Neural cell (in vitro differentiated cells): ENCODE results near the gene CIROP. TPM values are rescaled to one million over a fixed set of nuclear protein-coding genes. Genes with fewer than 3 reads are reported as not detected.

Source experiments
- H2AFZ ChIP-seq: fragments of 200-600, 300-800 bp; sonication (generic), shearing (Covaris generic); 2 replicates; pipeline ENCODE4 v1.6.0; 2014; ENCODE audit warnings: low read depth, mild to moderate bottlenecking, antibody characterized with exemption, low read length, moderate library complexity
- H3F3A ChIP-seq: fragments of 200-600 bp; shearing (Covaris generic); 2 replicates; pipeline ENCODE4 v1.6.1; 2016; ENCODE audit warnings: mild to moderate bottlenecking, moderate library complexity, mixed read lengths, antibody characterized with exemption, low read length; ENCODE audit not compliant: insufficient read depth, poor library complexity, severe bottlenecking
- H3K27ac ChIP-seq: fragments of 200-600, 300-800 bp; sonication (generic), shearing (Covaris generic); 2 replicates; pipeline ENCODE4 v1.5.1; 2014; ENCODE audit warnings: mild to moderate bottlenecking, low read length, moderate library complexity
- H3K27me3 ChIP-seq: fragments of 300-800, 200-600 bp; sonication (generic), shearing (Covaris generic); 2 replicates; pipeline ENCODE4 v1.6.0; 2014; ENCODE audit warnings: mild to moderate bottlenecking, low read depth, low read length, moderate library complexity; ENCODE audit not compliant: insufficient read depth
- H3K36me3 ChIP-seq: fragments of 300-800, 200-600 bp; sonication (generic), shearing (Covaris generic); 2 replicates; pipeline ENCODE4 v1.5.1; 2014; ENCODE audit warnings: mild to moderate bottlenecking, antibody characterized with exemption, low read length, moderate library complexity; ENCODE audit not compliant: insufficient read depth
- H3K4me2 ChIP-seq: fragments of 300-800, 200-600 bp; sonication (generic), shearing (Covaris generic); 2 replicates; pipeline ENCODE4 v1.6.0; 2014; ENCODE audit warnings: mild to moderate bottlenecking, low read length
- H3K4me3 ChIP-seq: fragments of 300-800, 200-600 bp; sonication (generic), shearing (Covaris generic); 2 replicates; pipeline ENCODE4 v1.5.1; 2014; ENCODE audit warnings: mild to moderate bottlenecking, low read length, moderate library complexity
- H3K79me2 ChIP-seq: fragments of 200-600 bp; shearing (Covaris generic); replicated peaks from 2 replicates; pipeline ENCODE4 v1.6.0; 2014; ENCODE audit warnings: mild to moderate bottlenecking, low read length, moderate library complexity; ENCODE audit not compliant: insufficient read depth
- H3K9ac ChIP-seq: fragments of 300-800, 200-600 bp; sonication (generic), shearing (Covaris generic); 2 replicates; pipeline ENCODE4 v1.6.1; 2016; ENCODE audit warnings: mild to moderate bottlenecking, low read length, mixed read lengths
- H3K9me2 ChIP-seq: fragments of 200-600 bp; shearing (Covaris generic); 2 replicates; pipeline ENCODE4 v1.6.1; 2016; ENCODE audit warnings: mild to moderate bottlenecking, low read length, mixed read lengths; ENCODE audit not compliant: insufficient read depth
- H3K9me3 ChIP-seq: fragments of 200-600, 300-800 bp; sonication (generic), shearing (Covaris generic); 2 replicates; pipeline ENCODE4 v1.6.1; 2016; ENCODE audit warnings: mild to moderate bottlenecking, mixed run types, low read length, moderate library complexity, mixed read lengths
- H4K20me1 ChIP-seq: fragments of 200-600 bp; shearing (Covaris generic); 2 replicates; pipeline ENCODE4 v1.6.1; 2016; ENCODE audit warnings: mild to moderate bottlenecking, mixed run types; ENCODE audit not compliant: insufficient read depth
- CTCF ChIP-seq: fragments of 450-650 bp; IDR thresholded peaks from 2 replicates; pipeline ENCODE4 v1.5.1; 2014; ENCODE audit warnings: antibody characterized with exemption, mild to moderate bottlenecking, moderate library complexity; ENCODE audit not compliant: poor library complexity, severe bottlenecking
- EP300 ChIP-seq: fragments of 450-650 bp; conservative IDR thresholded peaks from 2 replicates; pipeline ENCODE4 v1.6.1; 2014; ENCODE audit warnings: antibody characterized with exemption, mild to moderate bottlenecking, moderate library complexity; ENCODE audit not compliant: poor library complexity, severe bottlenecking
- EZH2 ChIP-seq: fragments of 200-600, 300-800 bp; shearing (Covaris generic), sonication (generic); IDR thresholded peaks from 2 replicates; pipeline ENCODE4 v1.6.1; 2014; ENCODE audit warnings: antibody characterized with exemption, low read length, borderline replicate concordance, mild to moderate bottlenecking; ENCODE audit not compliant: insufficient read depth, poor library complexity, severe bottlenecking
- MXI1 ChIP-seq: fragments of 450-650 bp; conservative IDR thresholded peaks from 2 replicates; pipeline ENCODE4 v1.6.1; 2014; ENCODE audit warnings: antibody characterized with exemption, mild to moderate bottlenecking; ENCODE audit not compliant: poor library complexity, severe bottlenecking
- POLR2AphosphoS5 ChIP-seq: IDR thresholded peaks from 2 replicates; pipeline ENCODE4 v1.6.1; 2012
- RAD21 ChIP-seq: fragments of 450-650 bp; conservative IDR thresholded peaks from 2 replicates; pipeline ENCODE4 v1.6.1; 2014; ENCODE audit warnings: antibody characterized with exemption, mild to moderate bottlenecking, moderate library complexity
- REST ChIP-seq: IDR thresholded peaks from 2 replicates; pipeline ENCODE4 v1.6.1; 2012; ENCODE audit warnings: borderline replicate concordance
- SMC3 ChIP-seq: fragments of 450-650 bp; conservative IDR thresholded peaks from 2 replicates; pipeline ENCODE4 v1.6.1; 2014; ENCODE audit warnings: antibody characterized with exemption, mild to moderate bottlenecking, moderate library complexity; ENCODE audit not compliant: poor library complexity
- TAF1 ChIP-seq: IDR thresholded peaks from 2 replicates; pipeline ENCODE4 v1.6.1; 2012; ENCODE audit warnings: low read depth
- polyA plus RNA-seq: library from polyadenylated mRNA; depleted of rRNA; stranded (reverse); fragments of >200 nt; gene quantifications from 2 replicates; pipeline ENCODE4 v1.2.3, GENCODE V29; 2014

The CIROP gene
- polyA plus RNA-seq, 1 donor from 2014 or later: not detected

- no peak overlapping the region for H3K4me2 ChIP-seq
- H3F3A ChIP-seq: no peaks in the 10 kb centered on the region
- H3K9me3 ChIP-seq: no peaks in the 10 kb centered on the region
- H3K79me2 ChIP-seq: no peaks in the 10 kb centered on the region
- H4K20me1 ChIP-seq: no peaks in the 10 kb centered on the region
- H3K27ac ChIP-seq: no peak overlapping the region
- H2AFZ ChIP-seq: no peak overlapping the region
- H3K4me3 ChIP-seq: no peak overlapping the region
- TF ChIP-seq MXI1 (no peak), CTCF (no peak), SMC3 (no peak), RAD21 (no peak), REST (no peak), TAF1 (no peak), EZH2 (no peak), EP300 (no peak), POLR2AphosphoS5 (no peak)
- H3K36me3 ChIP-seq: no peaks in the 10 kb centered on the region
- no peaks in the 10 kb centered on the region for H3K9me2 ChIP-seq
- peak overlapping the region; percentile 5 for H3K9ac ChIP-seq
- H3K27me3 ChIP-seq: no peaks in the 10 kb centered on the region
Observed at GRCh38 chr14:23121361-23121771, 16.6 kb upstream of the CIROP start.

- H2AFZ ChIP-seq: no peak overlapping the region
- H3K4me2 ChIP-seq: no peak overlapping the region
- no peak overlapping the region for H3K4me3 ChIP-seq
- no peak overlapping the region for H3K27ac ChIP-seq
- H3K27me3 ChIP-seq: no peaks in the 10 kb centered on the region
- H3F3A ChIP-seq: no peaks in the 10 kb centered on the region
- no peaks in the 10 kb centered on the region for H3K9me3 ChIP-seq
- TF ChIP-seq REST (no peak), EP300 (peak; percentile 34), POLR2AphosphoS5 (no peak), CTCF (peak; percentile 100), RAD21 (peak; percentile 99), SMC3 (peak; percentile 100)
- no peaks in the 10 kb centered on the region for H3K9me2 ChIP-seq
- H4K20me1 ChIP-seq: no peaks in the 10 kb centered on the region
- H3K36me3 ChIP-seq: no peaks in the 10 kb centered on the region
- H3K79me2 ChIP-seq: no peaks in the 10 kb centered on the region
- H3K9ac ChIP-seq: peak overlapping the region; percentile 5
Observed at GRCh38 chr14:23120541-23121251, 15.9 kb upstream of the CIROP start.
